Adrenal gland (tissue), 12 donors: ENCODE data around the gene ALDH16A1. TPM values are rescaled to one million over a fixed set of nuclear protein-coding genes. Genes with fewer than 3 reads are reported as not detected.

ENCODE experiments used
- DNase-seq, 7 donors: peaks; one replicate each; pipeline ENCODE4 v3.0.0-alpha.2; 2019 to 2020
- H3K27ac ChIP-seq, 5 donors: fragments of 200-600 bp; sonication (generic) in 4 of 5; 1 replicate in 3 of 5; 2 replicates in 2 of 5; pipeline versions ENCODE4 v1.5.1 to v1.8.0; 2016 to 2020; ENCODE audit warnings: mild to moderate bottlenecking in 1 of 5
- H3K27me3 ChIP-seq: fragments of 200-600 bp; 2 replicates; pipeline ENCODE4 v1.8.0; 2021
- H3K36me3 ChIP-seq, 2 donors: fragments of 200-600 bp; replicated peaks in 1 of 2; 1 replicate in 1 of 2; 2 replicates in 1 of 2; pipeline versions ENCODE4 v1.5.1 to v1.8.0; 2018 to 2022
- H3K4me1 ChIP-seq, 2 donors: fragments of 200-600 bp; replicated peaks in 1 of 2; 1 replicate in 1 of 2; 2 replicates in 1 of 2; pipeline versions ENCODE4 v1.5.1 to v1.8.0; 2018 to 2021
- H3K4me3 ChIP-seq, 4 donors: fragments of 200-600 bp; sonication (generic) in 3 of 4; one replicate each; pipeline ENCODE4 v1.5.1; 2016 to 2018
- H3K9me3 ChIP-seq, 3 donors: fragments of 200-600 bp; sonication (generic) in 1 of 3; replicated peaks in 1 of 3; 1 replicate in 2 of 3; 2 replicates in 1 of 3; pipeline versions ENCODE4 v1.5.1 to v1.8.0; 2016 to 2021
- CTCF ChIP-seq, 6 experiments: fragments of 450-650 bp in 4 of 6; fragments of 200-600 bp in 2 of 6; sonication (generic) in 1 of 6; IDR thresholded peaks; 1 replicate in 5 of 6; 2 replicates in 1 of 6; pipeline versions ENCODE4 v1.5.1 to v1.8.0; 2016 to 2021; ENCODE audit warnings: antibody characterized with exemption in 6 of 6, mild to moderate bottlenecking in 2 of 6, moderate library complexity in 1 of 6
- POLR2A ChIP-seq, 2 donors: fragments of 450-650 bp; IDR thresholded peaks; one replicate each; pipeline ENCODE4 v1.6.1; 2017; ENCODE audit warnings: antibody characterized with exemption in 2 of 2, mild to moderate bottlenecking in 2 of 2, moderate library complexity in 1 of 2
- WGBS, 4 donors: extraction: QIAGEN DNeasy Blood & Tissue Kit in 2 of 4; methylation state at CpG; one replicate each; pipeline versions ENCODE4 v1.1.5 to v1.1.7; 2013 to 2017; 5-methylcytosine and 5-hydroxymethylcytosine counted together
- intact Hi-C, 2 donors: fragments of 100-400 bp; cut with DNase I; formaldehyde crosslinking; loops; one replicate each; pipeline versions ENCODE4 v1.14.1 to v1.15.0; 2022 to 2023
- microRNA counts, 2 donors: library from miRNA; unstranded; fragments of <30 nt; microRNA quantifications; one replicate each; lab custom pipeline; 2016
- microRNA-seq, 3 donors: library from miRNA; unstranded; fragments of <30 nt; microRNA quantifications; one replicate each; pipeline ENCODE4, GENCODE V29; 2017 to 2020
- polyA plus RNA-seq, 3 donors: library from polyadenylated mRNA; stranded (reverse); fragments of 200-250 nt in 2 of 3; fragments of 350-450 nt in 1 of 3; fragmentation: Illumina TruSeq in 1 of 3; extraction: RNeasy Lipid Tissue Mini Kit (QIAGEN cat#74804) in 1 of 3; gene quantifications; one replicate each; pipeline ENCODE4 v1.2.3, GENCODE V29; 2013 to 2014
- small RNA-seq, 2 donors: library from RNA; depleted of rRNA; stranded (forward); fragments of <200 nt; gene quantifications; one replicate each; pipeline ENCODE3, GENCODE V24; 2016
- total RNA-seq, 9 donors: library from RNA; depleted of rRNA in 4 of 9; stranded (reverse); fragments of >200 nt in 4 of 9; fragments of 120-200 nt in 1 of 9; fragmentation: NEBNext Ultra II Directional in 1 of 9; extraction: Animal tissue kit (Norgen Biotek cat#: 25700) in 1 of 9; gene quantifications; one replicate each; pipeline versions ENCODE4 v1.1.0 to v1.2.4, GENCODE V29; 2013 to 2023
- donor health status: healthy with polysubstance abuse.
- donor health status: Bipolar disorder and iron deficiency.
- donor health status: DM: yes; HTN: yes; CAD: no.
- donor health status: DM: no; HTN: no; CAD: no.
- donor health status: DM: no; HTN: no; CAD: no.
- donor health status: DM: yes; HTN: yes; CAD: no.

Gene ALDH16A1
- total and polyA plus RNA-seq, 12 donors = 3.6 to 95.5 (median 29.7) TPM

GRCh38 chr19:49514151-49514550 lies 61.1 kb downstream of the ALDH16A1 start:
- DNase-seq = no peak
- TF ChIP-seq POLR2A (IDR thresholded peaks at IDR 0.05) = no peak
- no peak for TF ChIP-seq CTCF (IDR thresholded peaks at IDR 0.05)
- H3K36me3 ChIP-seq = no peaks in the 10 kb centered on the region
- H3K4me3 ChIP-seq = peak overlapping the region in 2 of 4 donors; percentile 58 to 95
- H3K9me3 ChIP-seq = no peaks in the 10 kb centered on the region
- no peaks in the 10 kb centered on the region for H3K27me3 ChIP-seq
- peak overlapping the region in 1 of 5 donors; percentile 80 for H3K27ac ChIP-seq
- intact Hi-C loops = no loop called here
- whole genome bisulfite sequencing, 4 donors = 74 to 88% (median 85%) methylated on average over 14 to 21 of the region's 21 CpGs
- peaks cover 0 to 6% of the 10 kb centered on the region in 2 donors for H3K4me1 ChIP-seq

- no peak for TF ChIP-seq CTCF (IDR thresholded peaks at IDR 0.05)
- no peak for TF ChIP-seq POLR2A (IDR thresholded peaks at IDR 0.05)
- 46 to 57% (median 47%) methylated on average over 4 of the region's 4 CpGs for WGBS, 4 donors
- no peaks in the 10 kb centered on the region for H3K27me3 ChIP-seq
- H3K36me3 ChIP-seq = no peaks in the 10 kb centered on the region
- H3K4me3 ChIP-seq = no peak overlapping the region
- intact Hi-C loops = no loop called here
- H3K9me3 ChIP-seq = no peaks in the 10 kb centered on the region
- DNase-seq = peak in 6 of 7 donors; percentile 54 to 82 (median 76)
- H3K27ac ChIP-seq = peak overlapping the region in 3 of 5 donors; percentile 27 to 83 (median 28)
- H3K4me1 ChIP-seq = peaks cover 0 to 6% of the 10 kb centered on the region in 2 donors
These were observed 62.7 kb downstream of the ALDH16A1 start for GRCh38 chr19:49515767-49516166.

GRCh38 chr19:49518033-49518432 lies 65.0 kb downstream of the ALDH16A1 start:
- TF ChIP-seq CTCF (IDR thresholded peaks at IDR 0.05) (no peak), POLR2A (IDR thresholded peaks at IDR 0.05) (no peak)
- Histone ChIP-seq H3K4me1 (no peaks in the 10 kb centered on the region), H3K9me3 (no peaks in the 10 kb centered on the region), H3K27me3 (no peaks in the 10 kb centered on the region), H3K27ac (peak overlapping the region in 1 of 5 donors; percentile 22), H3K36me3 (peaks cover 0 to 8% of the 10 kb centered on the region in 2 donors), H3K4me3 (no peak overlapping the region)
- intact Hi-C loops = no loop called here
- DNase-seq = no peak
- 94 to 98% (median 95%) methylated on average over 3 of the region's 3 CpGs for WGBS, 4 donors

MicroRNA genes within 50 kb of the gene (microRNA counts, 767-probe panel; counts per million panel counts)
- microRNA hsa-miR-150-5p (lab: Ali Mortazavi, UCI) = 5,337 to 5,755 counts per million in 2 donors

Small RNA genes lying within 50 kb of the gene (microRNA-seq; reads per million reads assigned to microRNA genes)
- 244 to 1,378 (median 433) reads per million in 3 donors for gene MIR150

Small RNA genes lying within 50 kb of the gene (small RNA-seq; reads per million reads assigned to genes)
- 0 reads per million in 2 donors for gene COX6CP7
- 6.0 to 6.3 reads per million in 2 donors for gene MIR150
- 0 reads per million in 2 donors for gene SNORD32A
- gene SNORD33 = 0 reads per million in 2 donors
- gene SNORD34 = 0 reads per million in 2 donors
- gene SNORD35A = 0 reads per million in 2 donors
- 0 reads per million in 2 donors for gene SNORD35B

Other genes starting within 250 kb of the ALDH16A1 start
- 1 to 10 TPM in 3 of 9 donors, under 1 TPM in 5, not detected in 1; 0.17 to 1.7 (median 0.71) TPM for gene SLC6A16, start 128.0 kb upstream of the ALDH16A1 start, total RNA-seq
- 1 to 10 TPM; 1.1 to 3.5 (median 2.6) TPM for gene SLC6A16, start 128.0 kb upstream of the ALDH16A1 start, polyA plus RNA-seq
- gene CD37, start 117.8 kb upstream of the ALDH16A1 start, total RNA-seq = 10 to 100 TPM in 8 of 9 donors, under 1 TPM in 1; 0.61 to 26.1 (median 15.8) TPM
- gene CD37, start 117.8 kb upstream of the ALDH16A1 start, polyA plus RNA-seq = 10 to 100 TPM in 1 of 3 donors, 1 to 10 TPM in 2; 5.4 to 27.1 (median 8.9) TPM
- 10 to 100 TPM in 8 of 9 donors, 1 to 10 TPM in 1; 5.4 to 42.8 (median 26.0) TPM for gene TEAD2, start 90.8 kb upstream of the ALDH16A1 start, total RNA-seq
- gene TEAD2, start 90.8 kb upstream of the ALDH16A1 start, polyA plus RNA-seq = 10 to 100 TPM; 11.3 to 31.1 (median 28.7) TPM
- under 1 TPM in 4 of 9 donors, not detected in 5; 0.28 to 0.50 (median 0.43) TPM for gene DKKL1, start 89.3 kb upstream of the ALDH16A1 start, total RNA-seq
- under 1 TPM in 2 of 3 donors, not detected in 1; 0.44 to 0.56 TPM for gene DKKL1, start 89.3 kb upstream of the ALDH16A1 start, polyA plus RNA-seq
- under 1 TPM in 2 of 9 donors, not detected in 7; 0.74 to 0.97 TPM for gene KASH5, start 65.0 kb upstream of the ALDH16A1 start, total RNA-seq
- gene KASH5, start 65.0 kb upstream of the ALDH16A1 start, polyA plus RNA-seq = not detected
- gene PTH2, start 29.8 kb upstream of the ALDH16A1 start, total RNA-seq = not detected
- not detected for gene PTH2, start 29.8 kb upstream of the ALDH16A1 start, polyA plus RNA-seq
- gene GFY, start 27.8 kb upstream of the ALDH16A1 start, total RNA-seq = not detected
- not detected for gene GFY, start 27.8 kb upstream of the ALDH16A1 start, polyA plus RNA-seq
- 1 to 10 TPM in 5 of 9 donors, under 1 TPM in 4; 0.06 to 9.6 (median 1.3) TPM for gene SLC17A7, start 11.7 kb upstream of the ALDH16A1 start, total RNA-seq
- 1 to 10 TPM in 2 of 3 donors, under 1 TPM in 1; 0.18 to 1.9 (median 1.0) TPM for gene SLC17A7, start 11.7 kb upstream of the ALDH16A1 start, polyA plus RNA-seq
- 100 to 1,000 TPM in 4 of 9 donors, 10 to 100 TPM in 5; 63.1 to 131 (median 87.2) TPM for gene PIH1D1, start 1.4 kb upstream of the ALDH16A1 start, total RNA-seq
- gene PIH1D1, start 1.4 kb upstream of the ALDH16A1 start, polyA plus RNA-seq = 100 to 1,000 TPM in 1 of 3 donors, 10 to 100 TPM in 2; 26.6 to 103 (median 72.3) TPM
- 10 to 100 TPM in 3 of 9 donors, 1 to 10 TPM in 6; 1.2 to 10.6 (median 8.4) TPM for gene FLT3LG, start 21.0 kb downstream of the ALDH16A1 start, total RNA-seq
- gene FLT3LG, start 21.0 kb downstream of the ALDH16A1 start, polyA plus RNA-seq = 10 to 100 TPM in 2 of 3 donors, 1 to 10 TPM in 1; 1.8 to 33.8 (median 24.7) TPM
- gene RPL13A, start 34.4 kb downstream of the ALDH16A1 start, total RNA-seq = 1,000 to 10,000 TPM; 2,402 to 3,504 (median 2,570) TPM
- 1,000 to 10,000 TPM; 1,750 to 2,828 (median 2,567) TPM for gene RPL13A, start 34.4 kb downstream of the ALDH16A1 start, polyA plus RNA-seq
- gene RPS11, start 43.2 kb downstream of the ALDH16A1 start, total RNA-seq = 1,000 to 10,000 TPM; 1,528 to 3,971 (median 2,257) TPM
- gene RPS11, start 43.2 kb downstream of the ALDH16A1 start, polyA plus RNA-seq = 1,000 to 10,000 TPM; 2,684 to 4,591 (median 2,733) TPM
- gene FCGRT, start 59.4 kb downstream of the ALDH16A1 start, total RNA-seq = 100 to 1,000 TPM; 101 to 505 (median 351) TPM
- gene FCGRT, start 59.4 kb downstream of the ALDH16A1 start, polyA plus RNA-seq = 100 to 1,000 TPM in 2 of 3 donors, 10 to 100 TPM in 1; 90.2 to 253 (median 218) TPM
- 10 to 100 TPM in 8 of 9 donors, 1 to 10 TPM in 1; 8.0 to 56.4 (median 33.1) TPM for gene RCN3, start 74.8 kb downstream of the ALDH16A1 start, total RNA-seq
- gene RCN3, start 74.8 kb downstream of the ALDH16A1 start, polyA plus RNA-seq = 100 to 1,000 TPM in 2 of 3 donors, 1 to 10 TPM in 1; 9.3 to 232 (median 120) TPM
- gene NOSIP, start 127.3 kb downstream of the ALDH16A1 start, total RNA-seq = 10 to 100 TPM; 53.3 to 98.2 (median 63.8) TPM
- 100 to 1,000 TPM in 2 of 3 donors, 10 to 100 TPM in 1; 35.0 to 159 (median 145) TPM for gene NOSIP, start 127.3 kb downstream of the ALDH16A1 start, polyA plus RNA-seq
- gene PRRG2, start 128.1 kb downstream of the ALDH16A1 start, total RNA-seq = 1 to 10 TPM in 2 of 9 donors, under 1 TPM in 5, not detected in 2; 0.28 to 1.2 (median 0.87) TPM
- gene PRRG2, start 128.1 kb downstream of the ALDH16A1 start, polyA plus RNA-seq = 1 to 10 TPM in 1 of 3 donors, under 1 TPM in 2; 0.33 to 1.2 (median 0.71) TPM
- 10 to 100 TPM in 8 of 9 donors, 1 to 10 TPM in 1; 2.9 to 39.3 (median 17.6) TPM for gene PRR12, start 138.0 kb downstream of the ALDH16A1 start, total RNA-seq
- gene PRR12, start 138.0 kb downstream of the ALDH16A1 start, polyA plus RNA-seq = 10 to 100 TPM in 1 of 3 donors, 1 to 10 TPM in 2; 4.2 to 49.8 (median 9.5) TPM
- 10 to 100 TPM in 8 of 9 donors, 1 to 10 TPM in 1; 6.8 to 77.9 (median 37.4) TPM for gene RRAS, start 186.9 kb downstream of the ALDH16A1 start, total RNA-seq
- gene RRAS, start 186.9 kb downstream of the ALDH16A1 start, polyA plus RNA-seq = 100 to 1,000 TPM in 2 of 3 donors, 10 to 100 TPM in 1; 21.9 to 180 (median 167) TPM
- gene SCAF1, start 189.0 kb downstream of the ALDH16A1 start, total RNA-seq = 10 to 100 TPM in 8 of 9 donors, 1 to 10 TPM in 1; 4.2 to 81.3 (median 45.8) TPM
- 10 to 100 TPM in 2 of 3 donors, 1 to 10 TPM in 1; 7.9 to 67.7 (median 27.1) TPM for gene SCAF1, start 189.0 kb downstream of the ALDH16A1 start, polyA plus RNA-seq
- gene IRF3, start 212.6 kb downstream of the ALDH16A1 start, total RNA-seq = 100 to 1,000 TPM in 2 of 9 donors, 10 to 100 TPM in 7; 33.7 to 108 (median 64.1) TPM
- 100 to 1,000 TPM in 2 of 3 donors, 10 to 100 TPM in 1; 23.2 to 328 (median 159) TPM for gene IRF3, start 212.6 kb downstream of the ALDH16A1 start, polyA plus RNA-seq
- 10 to 100 TPM in 4 of 9 donors, 1 to 10 TPM in 5; 3.3 to 16.3 (median 9.7) TPM for gene BCL2L12, start 212.7 kb downstream of the ALDH16A1 start, total RNA-seq
- gene BCL2L12, start 212.7 kb downstream of the ALDH16A1 start, polyA plus RNA-seq = 10 to 100 TPM in 2 of 3 donors, 1 to 10 TPM in 1; 3.5 to 15.4 (median 13.9) TPM
- gene PRMT1, start 224.0 kb downstream of the ALDH16A1 start, total RNA-seq = 100 to 1,000 TPM in 8 of 9 donors, 10 to 100 TPM in 1; 80.4 to 262 (median 160) TPM
- gene PRMT1, start 224.0 kb downstream of the ALDH16A1 start, polyA plus RNA-seq = 100 to 1,000 TPM; 158 to 198 (median 179) TPM
- 1 to 10 TPM in 1 of 9 donors, under 1 TPM in 8; 0.18 to 1.2 (median 0.55) TPM for gene ADM5, start 236.4 kb downstream of the ALDH16A1 start, total RNA-seq
- gene ADM5, start 236.4 kb downstream of the ALDH16A1 start, polyA plus RNA-seq = 1 to 10 TPM in 2 of 3 donors, not detected in 1; 1.9 to 2.0 TPM
- 1 to 10 TPM in 8 of 9 donors, not detected in 1; 2.4 to 9.4 (median 4.6) TPM for gene CPT1C, start 237.9 kb downstream of the ALDH16A1 start, total RNA-seq
- 10 to 100 TPM in 2 of 3 donors, 1 to 10 TPM in 1; 5.8 to 55.7 (median 14.1) TPM for gene CPT1C, start 237.9 kb downstream of the ALDH16A1 start, polyA plus RNA-seq